ENCODE results near the gene NEK7.
A peak's percentile ranks its signal among the peaks of the same experiment; 100 is the strongest.
"Not testable (repeated sequence)": the region's sequence is repeated elsewhere in the genome, so short reads cannot be mapped to it uniquely, and the experiment has no call there.

NEK7 gene

DNA sequence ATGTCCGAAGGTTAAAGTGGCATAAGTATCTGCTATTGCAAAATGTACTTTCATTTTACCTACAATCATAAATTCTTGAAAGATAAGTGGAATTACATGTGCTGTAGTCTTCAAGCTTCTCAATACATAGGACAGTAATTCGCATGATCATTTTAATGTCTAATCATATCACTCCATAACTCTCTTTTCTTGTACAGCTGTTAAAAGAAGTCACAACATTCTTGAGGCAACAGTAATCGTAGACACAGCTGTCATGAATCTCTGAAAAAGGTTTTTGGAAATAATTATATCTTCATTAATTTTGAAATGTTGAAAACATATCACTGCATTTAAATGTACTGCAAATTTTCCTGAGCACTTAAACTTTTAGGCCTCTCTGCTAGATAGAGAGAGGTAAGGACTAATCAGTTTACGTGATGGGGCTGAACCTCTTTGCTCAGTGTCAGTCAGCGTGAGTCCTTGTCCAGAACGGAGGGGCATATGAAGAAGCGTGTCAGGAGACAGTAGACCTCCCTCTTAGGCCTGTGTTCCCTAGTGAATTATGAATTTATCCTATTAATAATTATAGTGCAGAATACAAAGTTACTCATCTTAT, 133.4 kb downstream of the NEK7 start:
- DNase-seq: no peak

DNA sequence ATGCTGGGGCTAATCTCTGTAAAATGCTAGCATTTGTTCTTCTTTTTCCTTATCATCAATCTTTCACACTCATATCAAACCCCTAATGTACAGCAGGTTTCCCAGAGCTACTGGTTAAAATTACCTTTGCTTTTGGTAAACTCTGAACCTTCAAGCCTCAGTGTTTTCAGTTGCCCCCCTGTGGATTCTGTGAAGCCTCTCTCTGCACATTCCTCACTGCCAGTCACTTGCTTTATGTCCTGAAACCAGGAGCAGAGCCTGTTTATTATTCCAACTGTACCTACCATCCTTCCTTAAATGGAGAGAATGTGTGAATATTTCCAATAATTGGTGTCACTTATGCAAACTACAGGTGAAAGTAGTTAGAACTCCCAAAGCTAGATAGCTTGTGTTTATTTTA, 134.2 kb downstream of the NEK7 start:
- no peak for DNase-seq

DNA sequence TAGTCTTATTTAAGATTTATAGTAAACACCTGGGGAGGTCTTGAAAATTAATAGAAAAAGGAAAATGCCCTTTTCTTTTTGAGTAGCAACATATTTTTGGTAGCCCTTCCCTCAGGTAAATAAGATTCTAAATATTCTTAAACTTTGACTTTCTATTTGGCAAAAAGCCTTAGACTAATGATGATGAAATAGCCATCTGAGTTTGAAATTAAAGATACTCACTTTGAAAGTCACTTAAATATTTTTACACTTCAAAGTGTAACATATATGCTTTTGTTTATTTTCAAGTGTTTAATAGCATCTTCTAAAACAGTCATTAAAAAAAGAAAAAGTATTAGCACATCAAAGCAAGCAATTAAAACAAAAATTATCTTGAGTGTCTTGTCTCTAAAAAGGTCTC, 135.1 kb downstream of the NEK7 start:
- DNase-seq: no peak

- DNase-seq: no peak
Observed at GRCh38 chr1:198295225-198295624, 138.4 kb downstream of the NEK7 start.

- peak in 2 of 56 donors; percentile 4 to 31 for DNase-seq
Observed at GRCh38 chr1:198295971-198296370, 139.2 kb downstream of the NEK7 start.

DNA sequence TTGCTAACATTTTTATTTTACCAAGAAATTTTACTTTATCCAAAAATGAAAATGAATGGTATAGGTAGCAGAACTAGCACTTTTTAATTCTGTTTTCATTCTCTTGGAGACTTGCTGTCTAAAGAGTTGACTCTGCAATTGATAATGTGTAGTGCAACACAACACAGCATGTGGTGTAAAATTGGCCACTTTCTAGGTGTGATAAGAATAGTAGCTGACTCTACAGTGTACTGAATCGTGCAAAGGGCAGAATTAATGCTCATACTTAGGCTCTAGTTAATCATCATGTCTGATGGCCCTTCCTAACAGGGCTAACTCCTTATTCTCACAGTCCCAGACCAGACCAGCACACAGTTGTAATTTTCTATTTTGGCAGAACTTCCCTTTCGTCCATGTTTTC, 140.5 kb downstream of the NEK7 start:
- DNase-seq: no peak

DNA sequence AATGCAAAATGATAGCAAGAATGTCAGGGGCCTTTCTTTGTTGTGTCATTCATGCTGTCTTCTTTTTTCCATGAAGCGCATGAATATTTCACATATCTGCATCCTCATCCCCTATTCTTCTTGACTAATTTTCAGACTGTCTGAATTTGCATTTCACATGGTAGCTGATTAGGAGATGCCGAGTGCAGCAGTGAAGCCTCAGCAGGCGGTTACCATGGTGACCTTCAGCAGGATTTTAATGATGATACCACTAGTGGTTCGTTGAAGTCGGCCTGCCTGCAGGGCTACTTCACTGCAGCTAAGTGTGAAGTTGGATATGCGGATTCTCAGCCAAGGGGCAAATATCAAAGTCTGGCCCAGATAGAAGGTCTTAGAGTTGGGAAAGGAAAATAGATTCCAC, 141.8 kb downstream of the NEK7 start:
- DNase-seq: peak in 8 of 56 donors; percentile 6 to 24 (median 10)

GRCh38 chr1:198300451-198300850, 143.7 kb downstream of the NEK7 start:
- no peak for DNase-seq

GRCh38 chr1:198304431-198304830, 147.6 kb downstream of the NEK7 start:
- no peak for DNase-seq

DNA sequence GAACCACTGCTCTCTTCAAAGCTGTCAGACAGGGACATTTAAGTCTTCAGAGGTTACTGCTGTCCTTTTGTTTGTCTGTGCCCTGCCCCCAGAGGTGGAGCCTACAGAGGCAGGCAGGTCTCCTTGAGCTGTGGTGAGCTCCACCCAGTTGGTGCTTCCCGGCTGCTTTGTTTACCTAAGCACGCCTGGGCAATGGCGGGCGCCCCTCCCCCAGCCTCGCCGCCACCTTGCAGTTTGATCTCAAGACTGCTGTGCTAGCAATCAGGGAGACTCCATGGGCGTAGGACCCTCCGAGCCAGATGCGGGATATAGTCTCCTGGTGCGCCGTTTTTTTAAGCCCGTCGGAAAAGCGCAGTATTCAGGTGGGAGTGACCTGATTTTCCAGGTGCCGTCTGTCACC, 158.0 kb downstream of the NEK7 start:
- not testable (repeated sequence) for DNase-seq

GRCh38 chr1:198315331-198315730, 158.5 kb downstream of the NEK7 start:
- DNase-seq: not testable (repeated sequence)

DNA sequence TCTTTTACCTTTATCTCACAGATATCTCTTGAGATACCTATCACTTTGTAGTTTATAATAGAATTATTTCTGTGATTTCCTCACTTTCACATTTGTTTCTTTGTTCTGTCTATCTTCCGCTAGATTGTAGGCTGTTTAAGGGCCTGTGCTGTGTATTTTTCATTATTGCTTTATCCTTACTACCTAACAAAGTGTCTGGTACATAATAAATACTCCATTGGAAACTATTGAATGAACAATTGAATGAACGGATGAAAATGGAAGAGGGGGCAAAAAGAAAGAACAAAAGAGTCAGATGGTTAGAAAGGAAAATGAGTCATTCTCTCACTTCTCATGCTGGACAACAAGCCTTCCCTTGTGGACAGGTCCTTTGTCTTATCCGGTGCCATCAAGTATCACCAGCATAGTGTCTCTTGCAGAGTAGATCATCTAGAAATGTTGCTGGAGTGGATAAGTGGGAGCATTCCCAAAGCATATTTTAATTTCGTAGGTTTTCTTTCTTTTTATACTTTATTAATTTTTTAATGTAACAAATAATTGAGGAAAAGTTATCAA, 159.8 kb downstream of the NEK7 start:
- no peak for DNase-seq

DNA sequence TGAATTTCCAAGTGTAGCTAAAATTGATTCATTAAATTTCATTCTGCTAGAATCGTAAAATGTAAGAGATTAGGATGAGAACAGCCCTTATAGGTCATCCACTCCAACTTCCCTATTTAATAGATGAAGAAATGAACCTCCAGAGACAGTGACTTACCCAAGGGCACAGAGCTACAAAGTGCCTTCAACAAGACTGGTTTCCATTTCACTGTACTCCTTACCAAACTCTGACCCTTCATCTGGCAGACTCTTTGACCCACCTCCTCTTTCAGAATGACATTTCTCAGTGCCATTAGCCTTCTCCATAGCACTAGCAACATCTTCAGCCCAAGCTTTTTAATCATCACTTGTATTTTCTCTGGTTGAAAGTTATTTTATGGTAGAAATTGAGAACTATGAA, 161.3 kb downstream of the NEK7 start:
- DNase-seq: no peak

- DNase-seq: no peak
Observed at GRCh38 chr1:198320759-198321158, 164.0 kb downstream of the NEK7 start.

DNA sequence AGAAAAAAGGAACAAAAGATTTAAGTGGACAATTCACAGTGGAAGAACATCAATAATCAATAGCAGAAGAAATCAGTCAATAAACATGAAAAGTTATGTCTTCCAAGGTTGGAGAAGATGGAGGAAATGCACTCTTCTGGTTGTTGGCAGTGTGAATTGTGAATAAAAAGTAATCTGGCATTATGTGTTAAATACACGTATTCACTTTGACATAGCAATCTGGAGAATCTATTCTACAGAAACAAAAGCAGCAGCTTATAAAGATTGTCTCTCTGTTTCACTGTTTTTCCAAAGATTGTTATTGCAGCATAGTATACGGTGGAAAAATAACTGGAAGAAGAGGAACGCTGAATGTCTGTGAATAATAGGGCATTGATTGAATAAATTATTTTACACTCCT, 169.4 kb downstream of the NEK7 start:
- no peak for DNase-seq

GRCh38 chr1:198326915-198327314, 170.1 kb downstream of the NEK7 start:
- no peak for DNase-seq

- no peak for DNase-seq
Observed at GRCh38 chr1:198328458-198329032, 171.7 kb downstream of the NEK7 start.

DNA sequence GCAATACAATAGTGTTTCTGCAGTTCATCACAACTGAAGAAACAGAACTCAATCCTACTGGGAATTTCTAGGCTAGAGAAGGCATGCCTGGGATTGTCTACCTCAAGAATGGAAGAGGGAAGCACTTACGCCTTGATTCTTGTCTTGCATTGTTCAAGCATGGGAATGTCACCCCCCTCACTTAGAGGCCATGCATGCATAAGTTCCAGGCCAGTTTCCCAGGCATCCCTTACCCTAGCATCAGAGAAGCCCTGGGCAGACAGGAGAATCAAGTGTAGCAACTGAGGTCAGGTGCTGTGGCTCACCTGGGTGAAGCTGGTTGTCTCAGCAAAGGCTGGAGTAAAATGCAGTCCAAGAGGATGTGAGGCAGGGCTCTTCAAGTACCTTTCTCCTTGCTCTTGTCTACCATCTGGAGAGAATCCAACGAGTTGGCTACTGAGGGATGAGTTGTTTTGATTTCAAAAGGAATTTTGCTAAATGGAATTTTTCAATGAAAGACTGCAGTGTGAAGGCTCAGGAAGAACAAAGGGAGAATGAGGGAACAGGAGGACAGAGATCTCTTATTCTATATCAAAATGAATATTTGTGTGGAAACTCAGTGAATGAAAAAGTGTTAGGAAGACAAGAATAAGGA, 174.3 kb downstream of the NEK7 start:
- no peak for DNase-seq

- DNase-seq: no peak
Observed at GRCh38 chr1:198333744-198334143, 176.9 kb downstream of the NEK7 start.

DNA sequence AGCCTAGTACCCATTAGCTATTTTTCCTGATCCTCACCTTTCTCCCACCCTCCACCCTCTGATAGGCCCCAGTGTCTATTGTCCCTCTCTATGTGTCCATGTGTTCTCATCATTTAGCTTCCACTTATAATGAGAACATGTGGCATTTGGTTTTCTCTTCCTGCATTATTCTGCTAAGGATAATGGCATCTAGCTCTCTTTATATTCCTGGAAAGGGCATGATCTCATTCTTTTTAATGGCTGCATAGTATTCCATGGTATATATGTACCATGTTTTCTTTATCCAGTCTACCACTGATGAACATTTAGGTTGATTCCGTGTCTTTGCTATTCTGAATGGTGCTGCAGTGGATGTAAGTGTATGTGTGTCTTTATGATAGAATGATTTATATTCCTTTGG, 178.9 kb downstream of the NEK7 start:
- DNase-seq: no peak

DNA sequence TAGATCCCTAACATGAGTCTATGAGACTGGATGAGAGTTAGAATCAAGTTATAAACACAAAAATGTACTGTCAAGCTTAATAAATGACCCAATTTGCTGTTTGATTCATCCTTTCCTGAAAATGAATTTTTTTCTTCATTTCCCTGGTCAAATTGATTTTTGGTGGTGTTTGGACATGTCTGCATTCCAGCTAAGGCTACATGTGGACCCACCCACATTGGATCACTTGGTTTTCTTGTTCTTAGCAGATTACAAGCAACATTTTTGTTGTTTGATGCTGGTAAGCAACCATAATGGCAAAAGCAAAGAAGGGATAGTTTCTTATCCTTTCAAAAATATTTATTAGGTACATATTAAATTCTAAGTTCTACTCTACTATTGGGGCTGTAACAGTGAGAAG, 181.1 kb downstream of the NEK7 start:
- DNase-seq: no peak

- no peak for DNase-seq
Observed at GRCh38 chr1:198340139-198340538, 183.3 kb downstream of the NEK7 start.

GRCh38 chr1:198346178-198346577, 189.4 kb downstream of the NEK7 start:
- DNase-seq: no peak

Measured in amygdala (tissue), 56 donors.